IMR-90 (cell line): ENCODE data around the gene GZF1. TPM values are rescaled to one million over a fixed set of nuclear protein-coding genes. Genes with fewer than 3 reads are reported as not detected.

Experiments
- ATAC-seq: fragments of 200-7000 bp; cut with Tn5 transposase; 2 replicates; pipeline ENCODE4 v1.9.1; 2020; ENCODE audit warnings: low read depth, mild to moderate bottlenecking, moderate library complexity
- BruUV-seq: library from RNA; stranded (reverse); fragments of 400-500 nt; replicated peaks from 2 replicates; lab custom pipeline; 2021; lab: Mats Ljungman, UMichigan
- CTCF ChIA-PET: fragments of 300-600 bp; formaldehyde crosslinking; extraction: SDS; loops from one replicate; lab custom pipeline; 2021; ENCODE audit warnings: antibody characterized with exemption; lab: Yijun Ruan, JAX
- POLR2A ChIA-PET: fragments of 300-600 bp; sonication (Branson Sonifier 250); formaldehyde crosslinking; loops from one replicate; lab custom pipeline; 2022; ENCODE audit warnings: antibody characterized with exemption; ENCODE audit not compliant: unreplicated experiment; lab: Charles Lee
- DNase-seq: peaks from one replicate; pipeline ENCODE4 v3.0.0; 2013
- H2AFZ ChIP-seq: replicated peaks from 2 replicates; pipeline ENCODE3; 2013; ENCODE audit warnings: low read length, mild to moderate bottlenecking; ENCODE audit not compliant: poor library complexity
- H2AK5ac ChIP-seq: 2 replicates; pipeline ENCODE4 v1.6.1; 2013; ENCODE audit warnings: low read depth, low read length, inconsistent platforms
- H2AK9ac ChIP-seq: replicated peaks from 2 replicates; pipeline ENCODE3; 2013; ENCODE audit warnings: mild to moderate bottlenecking, low read depth, low read length, moderate library complexity; ENCODE audit not compliant: poor library complexity
- H2BK120ac ChIP-seq: 2 replicates; pipeline ENCODE4 v1.6.1; 2013; ENCODE audit warnings: low read depth, low read length, inconsistent platforms
- H2BK15ac ChIP-seq: 3 replicates; pipeline ENCODE4 v1.6.1; 2013; ENCODE audit warnings: low read depth, low read length, inconsistent platforms
- H2BK20ac ChIP-seq: 2 replicates; pipeline ENCODE4 v1.6.1; 2013; ENCODE audit warnings: low read depth, mild to moderate bottlenecking, inconsistent platforms, low read length, moderate library complexity
- H2BK5ac ChIP-seq: 2 replicates; pipeline ENCODE4 v1.6.1; 2013; ENCODE audit warnings: mild to moderate bottlenecking, low read depth, low read length, inconsistent platforms; ENCODE audit not compliant: poor library complexity, severe bottlenecking
- H3K14ac ChIP-seq: replicated peaks from 2 replicates; pipeline ENCODE4 v1.6.1; 2013; ENCODE audit warnings: low read depth, low read length, inconsistent platforms
- H3K18ac ChIP-seq: 2 replicates; pipeline ENCODE4 v1.6.1; 2013; ENCODE audit warnings: low read depth, low read length, control low read depth
- H3K23ac ChIP-seq: 2 replicates; pipeline ENCODE4 v1.6.1; 2013; ENCODE audit warnings: low read depth, low read length, inconsistent platforms
- H3K27ac ChIP-seq: 2 replicates; pipeline ENCODE4 v1.5.1; 2013; ENCODE audit warnings: mild to moderate bottlenecking, control low read depth, low read length; ENCODE audit not compliant: insufficient read depth
- H3K27me3 ChIP-seq: 2 replicates; pipeline ENCODE4 v1.6.1; 2013; ENCODE audit warnings: low read length; ENCODE audit not compliant: control insufficient read depth, insufficient read depth
- H3K36me3 ChIP-seq: 2 replicates; pipeline ENCODE4 v1.6.1; 2013; ENCODE audit warnings: low read length, mixed read lengths; ENCODE audit not compliant: control insufficient read depth, insufficient read depth
- H3K4ac ChIP-seq: 2 replicates; pipeline ENCODE4 v1.6.1; 2013; ENCODE audit warnings: low read depth, low read length, inconsistent platforms
- H3K4me1 ChIP-seq: 2 replicates; pipeline ENCODE4 v1.6.1; 2013; ENCODE audit warnings: low read length, mixed read lengths; ENCODE audit not compliant: control insufficient read depth, insufficient read depth
- H3K4me2 ChIP-seq: 2 replicates; pipeline ENCODE4 v1.6.1; 2013; ENCODE audit warnings: low read depth, mild to moderate bottlenecking, control low read depth, low read length, moderate library complexity
- H3K4me3 ChIP-seq: 2 replicates; pipeline ENCODE4 v1.5.1; 2013; ENCODE audit warnings: low read depth, mild to moderate bottlenecking, control low read depth, low read length, moderate library complexity; ENCODE audit not compliant: insufficient read depth
- H3K56ac ChIP-seq: 2 replicates; pipeline ENCODE4 v1.6.1; 2013; ENCODE audit warnings: low read length, inconsistent platforms; ENCODE audit not compliant: insufficient read depth; ENCODE audit errors: extremely low read depth
- H3K79me1 ChIP-seq, 2 experiments: 2 replicates each; pipeline ENCODE4 v1.6.1; 2013; ENCODE audit warnings: low read length in 2 of 2, inconsistent platforms in 1 of 2, low read depth in 1 of 2
- H3K9ac ChIP-seq: 2 replicates; pipeline ENCODE4 v1.6.1; 2013; ENCODE audit warnings: low read depth, low read length, control low read depth
- H3K9me1 ChIP-seq: 2 replicates; pipeline ENCODE4 v1.6.1; 2013; ENCODE audit warnings: low read length, inconsistent platforms; ENCODE audit not compliant: insufficient read depth
- H3K9me3 ChIP-seq: 2 replicates; pipeline ENCODE4 v1.6.1; 2013; ENCODE audit warnings: low read length; ENCODE audit not compliant: control insufficient read depth, insufficient read depth
- H4K20me1 ChIP-seq: 2 replicates; pipeline ENCODE4 v1.6.1; 2013; ENCODE audit warnings: low read length, inconsistent platforms; ENCODE audit not compliant: insufficient read depth
- H4K5ac ChIP-seq: 2 replicates; pipeline ENCODE4 v1.6.1; 2013; ENCODE audit warnings: mild to moderate bottlenecking, low read depth, low read length, control low read depth
- H4K8ac ChIP-seq, 2 experiments: 2 replicates each; pipeline ENCODE4 v1.6.1; 2013; ENCODE audit warnings: low read depth in 2 of 2, low read length in 2 of 2, control low read depth in 1 of 2, inconsistent platforms in 1 of 2
- H4K91ac ChIP-seq: 2 replicates; pipeline ENCODE4 v1.6.1; 2013; ENCODE audit warnings: low read depth, low read length, inconsistent platforms; ENCODE audit not compliant: insufficient read depth
- BHLHE40 ChIP-seq: fragments of 150-350 bp; IDR thresholded peaks from 2 replicates; pipeline ENCODE4 v1.6.1; 2016; ENCODE audit warnings: mild to moderate bottlenecking, low read depth, low read length
- CEBPB ChIP-seq: IDR thresholded peaks from 2 replicates; pipeline ENCODE4 v1.6.1; 2012; ENCODE audit warnings: low read depth, low read length, improper control_type of control experiment
- MAZ ChIP-seq: IDR thresholded peaks from 2 replicates; pipeline ENCODE4 v1.6.1; 2012; ENCODE audit warnings: low read depth, mild to moderate bottlenecking, low read length, improper control_type of control experiment, moderate library complexity, borderline replicate concordance
- MXI1 ChIP-seq: IDR thresholded peaks from 2 replicates; pipeline ENCODE4 v1.6.1; 2012; ENCODE audit warnings: low read depth, mild to moderate bottlenecking, low read length, moderate library complexity, borderline replicate concordance
- NFE2L2 ChIP-seq: fragments of 150-350 bp; IDR thresholded peaks from 2 replicates; pipeline ENCODE4 v1.6.1; 2016; ENCODE audit warnings: low read depth, mild to moderate bottlenecking, low read length
- RAD21 ChIP-seq: IDR thresholded peaks from 2 replicates; pipeline ENCODE4 v1.6.1; 2012; ENCODE audit warnings: low read length, improper control_type of control experiment
- RFX5 ChIP-seq: IDR thresholded peaks from 2 replicates; pipeline ENCODE4 v1.8.0; 2012; ENCODE audit warnings: low read depth, mild to moderate bottlenecking, low read length, moderate library complexity
- SMC3 ChIP-seq: fragments of 150-350 bp; IDR thresholded peaks from 2 replicates; pipeline ENCODE4 v1.6.1; 2016; ENCODE audit warnings: low read depth, mild to moderate bottlenecking, antibody characterized with exemption, low read length, moderate library complexity
- WGBS, 2 experiments: methylation state at CpG; one replicate each; pipeline versions ENCODE4 v1.1.5 to v1.1.7; 2013; ENCODE audit warnings: missing lambda C conversion rate in 2 of 2; ENCODE audit not compliant: insufficient read length in 1 of 2; ENCODE audit errors: extremely low coverage in 2 of 2; 5-methylcytosine and 5-hydroxymethylcytosine counted together
- dilution Hi-C: fragments of 300-500 bp; cut with HindIII; formaldehyde crosslinking; loops from one replicate; pipeline ENCODE4 v1.14.3; 2018; ENCODE audit warnings: low sequenced_read_pairs; ENCODE audit not compliant: unreplicated experiment
- in situ Hi-C: fragments of 300-500 bp; cut with MboI; formaldehyde crosslinking; loops from 3 replicates; pipeline ENCODE4 v1.14.3; 2019; ENCODE audit warnings: low sequenced_read_pairs, inconsistent platforms, mixed read lengths
- intact Hi-C: fragments of 100-400 bp; cut with micrococcal nuclease; formaldehyde crosslinking; loops from 2 replicates; pipeline ENCODE4 v1.10.0; 2022
- polyA plus RNA-seq, 3 experiments: library from polyadenylated mRNA; depleted of rRNA; stranded (reverse); fragments of >200 nt; gene quantifications; 2 replicates each; pipeline ENCODE4 v1.2.3, GENCODE V29; 2012; ENCODE audit warnings: low replicate concordance in 1 of 3
- total RNA-seq: library from RNA; depleted of rRNA; stranded (reverse); fragments of >200 nt; gene quantifications from 2 replicates; pipeline ENCODE4 v1.2.3, GENCODE V29; 2012
- TF ChIP-seq, protein P1 (sequence below): fragments of 150-350 bp; IDR thresholded peaks from 2 replicates; pipeline ENCODE4 v1.6.1; 2016; ENCODE audit warnings: low read depth, mild to moderate bottlenecking, low read length, moderate library complexity, borderline replicate concordance
- TF ChIP-seq, protein P2 (sequence below): fragments of 150-350 bp; IDR thresholded peaks from 2 replicates; pipeline ENCODE4 v1.6.1; 2017; ENCODE audit warnings: mild to moderate bottlenecking, antibody characterized with exemption, low read length, low read depth

The GZF1 gene
- total and polyA plus RNA-seq, 2 of the 4 experiments (the other 2 are of a cell fraction): 23.7 to 24.7 TPM

DNA sequence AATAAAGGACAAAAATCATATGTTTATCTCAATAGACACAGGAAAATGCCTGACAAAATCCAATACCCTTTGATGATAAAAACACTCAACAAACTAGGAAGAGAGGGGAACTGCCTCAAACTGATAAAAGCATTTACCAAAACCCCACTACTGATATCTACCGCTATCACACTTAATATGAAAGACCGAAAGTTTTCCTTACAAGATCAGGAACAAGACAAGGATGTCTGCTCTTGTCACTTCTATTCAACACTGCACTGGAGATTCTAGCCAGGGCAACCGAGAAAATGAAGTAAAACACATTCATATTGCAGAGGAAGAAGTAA is 25.1 kb downstream of the GZF1 start:
- Histone ChIP-seq H3K79me1 (peaks cover 24 to 29% of the 10 kb centered on the region in 2 experiments), H2AK9ac (no peak overlapping the region), H3K9me3 (no peaks in the 10 kb centered on the region; the same call in 1 of the 2 replicates), H4K91ac (no peak overlapping the region), H2BK120ac (no peak overlapping the region), H4K8ac (no peak overlapping the region), H3K4ac (no peak overlapping the region), H3K56ac (no peak overlapping the region), H3K4me1 (peaks cover 4% of the 10 kb centered on the region; the same call in 1 of the 2 replicates), H3K14ac (no peak overlapping the region), H3K23ac (no peak overlapping the region), H4K5ac (no peak overlapping the region), H2BK20ac (no peak overlapping the region), H4K20me1 (no peaks in the 10 kb centered on the region), H2BK15ac (no peak overlapping the region), H3K9ac (no peak overlapping the region), H3K4me3 (no peak overlapping the region), H3K18ac (no peak overlapping the region), H2AK5ac (no peak overlapping the region), H3K4me2 (no peak overlapping the region), H3K27me3 (no peaks in the 10 kb centered on the region), H3K36me3 (peaks cover 8% of the 10 kb centered on the region), H2BK5ac (no peak overlapping the region), H3K9me1 (peaks cover 6% of the 10 kb centered on the region; the same call in 1 of the 2 replicates), H2AFZ (no peak overlapping the region), H3K27ac (no peak overlapping the region)
- DNase-seq: no peak
- dilution Hi-C loops (no loop called here), intact Hi-C loops (no loop called here), in situ Hi-C loops (no loop called here)
- TF ChIP-seq SMC3 (no peak), NFE2L2 (no peak), BHLHE40 (no peak), RAD21 (no peak), MXI1 (no peak), MAZ (no peak), RFX5 (no peak), CEBPB (no peak)
- TF ChIP-seq, protein P1, sequence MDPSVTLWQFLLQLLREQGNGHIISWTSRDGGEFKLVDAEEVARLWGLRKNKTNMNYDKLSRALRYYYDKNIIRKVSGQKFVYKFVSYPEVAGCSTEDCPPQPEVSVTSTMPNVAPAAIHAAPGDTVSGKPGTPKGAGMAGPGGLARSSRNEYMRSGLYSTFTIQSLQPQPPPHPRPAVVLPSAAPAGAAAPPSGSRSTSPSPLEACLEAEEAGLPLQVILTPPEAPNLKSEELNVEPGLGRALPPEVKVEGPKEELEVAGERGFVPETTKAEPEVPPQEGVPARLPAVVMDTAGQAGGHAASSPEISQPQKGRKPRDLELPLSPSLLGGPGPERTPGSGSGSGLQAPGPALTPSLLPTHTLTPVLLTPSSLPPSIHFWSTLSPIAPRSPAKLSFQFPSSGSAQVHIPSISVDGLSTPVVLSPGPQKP: no peak
- TF ChIP-seq, protein P2, sequence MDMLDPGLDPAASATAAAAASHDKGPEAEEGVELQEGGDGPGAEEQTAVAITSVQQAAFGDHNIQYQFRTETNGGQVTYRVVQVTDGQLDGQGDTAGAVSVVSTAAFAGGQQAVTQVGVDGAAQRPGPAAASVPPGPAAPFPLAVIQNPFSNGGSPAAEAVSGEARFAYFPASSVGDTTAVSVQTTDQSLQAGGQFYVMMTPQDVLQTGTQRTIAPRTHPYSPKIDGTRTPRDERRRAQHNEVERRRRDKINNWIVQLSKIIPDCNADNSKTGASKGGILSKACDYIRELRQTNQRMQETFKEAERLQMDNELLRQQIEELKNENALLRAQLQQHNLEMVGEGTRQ: no peak
- WGBS, 2 experiments: no CpG with 5 or more reads among the region's 3 CpGs
- CTCF ChIA-PET: no interaction called here
- POLR2A ChIA-PET: no interaction called here
- no TSS peak for BruUV-seq
- ATAC-seq: no peak
